Peyer's patch (tissue), 4 donors: Measurements from ENCODE around the gene CX3CL1. TPM values are rescaled to one million over a fixed set of nuclear protein-coding genes. Genes with fewer than 3 reads are reported as not detected.
"Not testable (repeated sequence)": the region's sequence is repeated elsewhere in the genome, so short reads cannot be mapped to it uniquely, and the experiment has no call there.

Experiments
- DNase-seq, 3 donors: peaks; one replicate each; pipeline ENCODE4 v3.0.0-alpha.2; 2017 to 2019
- H3K27ac ChIP-seq, 4 donors: fragments of 200-600 bp; sonication (generic); one replicate each; pipeline ENCODE4 v1.5.1; 2016 to 2019
- H3K27me3 ChIP-seq, 2 donors: fragments of 200-600 bp; sonication (generic); one replicate each; pipeline ENCODE4 v1.5.1; 2019
- H3K36me3 ChIP-seq, 3 donors: fragments of 200-600 bp; sonication (generic); one replicate each; pipeline ENCODE4 v1.5.1; 2016 to 2019
- H3K4me1 ChIP-seq, 4 donors: fragments of 200-600 bp; sonication (generic); one replicate each; pipeline ENCODE4 v1.5.1; 2016 to 2019
- H3K4me3 ChIP-seq, 4 donors: fragments of 200-600 bp; sonication (generic); 1 replicate in 3 of 4; 2 replicates in 1 of 4; pipeline ENCODE4 v1.5.1; 2016 to 2019; ENCODE audit warnings: mild to moderate bottlenecking in 1 of 4
- H3K9me3 ChIP-seq, 4 donors: fragments of 200-600 bp; sonication (generic); one replicate each; pipeline ENCODE4 v1.5.1; 2016 to 2019; ENCODE audit warnings: mild to moderate bottlenecking in 1 of 4
- CTCF ChIP-seq, 6 experiments: fragments of 450-650 bp in 4 of 6; fragments of 200-600 bp in 2 of 6; sonication (generic) in 1 of 6; IDR thresholded peaks; one replicate each; pipeline ENCODE4 v1.5.1; 2017 to 2019; ENCODE audit warnings: antibody characterized with exemption in 6 of 6, mild to moderate bottlenecking in 3 of 6, moderate library complexity in 1 of 6
- POLR2A ChIP-seq, 2 donors: fragments of 450-650 bp; IDR thresholded peaks; one replicate each; pipeline ENCODE4 v1.5.1; 2017; ENCODE audit warnings: antibody characterized with exemption in 2 of 2, mild to moderate bottlenecking in 2 of 2, moderate library complexity in 2 of 2
- total RNA-seq, 4 donors: library from RNA; depleted of rRNA; stranded (reverse); fragments of >200 nt; gene quantifications; one replicate each; pipeline ENCODE4 v1.1.0, GENCODE V29; 2016

CX3CL1 gene
- total RNA-seq, 4 donors from 2014 or later: 1.7 to 2.3 (median 2.1) TPM

- TF ChIP-seq CTCF (IDR thresholded peaks at IDR 0.05): no peak
- TF ChIP-seq POLR2A (IDR thresholded peaks at IDR 0.05): no peak
- no peak overlapping the region for H3K4me3 ChIP-seq
- no peaks in the 10 kb centered on the region for H3K4me1 ChIP-seq
- H3K27ac ChIP-seq: no peak overlapping the region
- no peaks in the 10 kb centered on the region for H3K9me3 ChIP-seq
- no peaks in the 10 kb centered on the region for H3K27me3 ChIP-seq
- no peak for DNase-seq
- no peaks in the 10 kb centered on the region for H3K36me3 ChIP-seq
Observed at GRCh38 chr16:57391708-57392107, 19.4 kb downstream of the CX3CL1 start.

GRCh38 chr16:57392694-57393093 is 20.4 kb downstream of the CX3CL1 start:
- TF ChIP-seq CTCF (IDR thresholded peaks at IDR 0.05) (no peak), POLR2A (IDR thresholded peaks at IDR 0.05) (no peak)
- Histone ChIP-seq H3K36me3 (no peaks in the 10 kb centered on the region), H3K4me1 (no peaks in the 10 kb centered on the region), H3K9me3 (no peaks in the 10 kb centered on the region), H3K27me3 (no peaks in the 10 kb centered on the region), H3K27ac (no peak overlapping the region), H3K4me3 (no peak overlapping the region)
- DNase-seq: no peak

- DNase-seq: no peak
- Histone ChIP-seq H3K9me3 (no peaks in the 10 kb centered on the region), H3K27me3 (no peaks in the 10 kb centered on the region), H3K36me3 (no peaks in the 10 kb centered on the region), H3K4me1 (no peaks in the 10 kb centered on the region), H3K4me3 (no peak overlapping the region), H3K27ac (no peak overlapping the region)
- TF ChIP-seq POLR2A (IDR thresholded peaks at IDR 0.05) (no peak), CTCF (IDR thresholded peaks at IDR 0.05) (no peak)
Observed at GRCh38 chr16:57394444-57394843, 22.2 kb downstream of the CX3CL1 start.

- Histone ChIP-seq H3K9me3 (no peaks in the 10 kb centered on the region), H3K36me3 (no peaks in the 10 kb centered on the region), H3K27me3 (no peaks in the 10 kb centered on the region), H3K4me1 (no peaks in the 10 kb centered on the region), H3K27ac (no peak overlapping the region), H3K4me3 (no peak overlapping the region)
- no peak for DNase-seq
- no peak for TF ChIP-seq POLR2A (IDR thresholded peaks at IDR 0.05)
- TF ChIP-seq CTCF (IDR thresholded peaks at IDR 0.05): no peak
Observed at GRCh38 chr16:57395026-57395425, 22.7 kb downstream of the CX3CL1 start.

GRCh38 chr16:57396786-57397185 is 24.5 kb downstream of the CX3CL1 start:
- no peaks in the 10 kb centered on the region for H3K4me1 ChIP-seq
- H3K36me3 ChIP-seq: no peaks in the 10 kb centered on the region
- no peak for TF ChIP-seq CTCF (IDR thresholded peaks at IDR 0.05)
- no peak for TF ChIP-seq POLR2A (IDR thresholded peaks at IDR 0.05)
- H3K27ac ChIP-seq: no peak overlapping the region
- no peaks in the 10 kb centered on the region for H3K27me3 ChIP-seq
- DNase-seq: no peak
- H3K4me3 ChIP-seq: no peak overlapping the region
- no peaks in the 10 kb centered on the region for H3K9me3 ChIP-seq

- not testable (repeated sequence) for H3K9me3 ChIP-seq, H3K27ac ChIP-seq, DNase-seq, H3K4me1 ChIP-seq, H3K27me3 ChIP-seq, H3K36me3 ChIP-seq, H3K4me3 ChIP-seq
Observed at GRCh38 chr16:57397493-57397892, 25.2 kb downstream of the CX3CL1 start.
